Lung (tissue), 12 donors: ENCODE measurements around the gene ADAMTS12. TPM values are rescaled to one million over a fixed set of nuclear protein-coding genes. Genes with fewer than 3 reads are reported as not detected.

Experiments
- ATAC-seq: fragments of 200-7000 bp; cut with Tn5 transposase; one replicate; pipeline ENCODE4 v1.9.1; 2020; ENCODE audit warnings: moderate number of reproducible peaks; ENCODE audit not compliant: insufficient read depth, low FRiP score
- DNase-seq, 3 donors: peaks; one replicate each; pipeline ENCODE4 v3.0.0-alpha.2; 2013 to 2017
- H3K27ac ChIP-seq, 2 donors: one replicate each; pipeline ENCODE4 v1.5.1; 2013; ENCODE audit warnings: mild to moderate bottlenecking in 2 of 2, moderate library complexity in 2 of 2, control low read depth in 1 of 2, inconsistent platforms in 1 of 2, low read depth in 1 of 2, low read length in 1 of 2
- H3K27me3 ChIP-seq, 3 donors: one replicate each; pipeline ENCODE4 v1.5.1; 2013; ENCODE audit warnings: low read length in 2 of 3; ENCODE audit not compliant: control insufficient read depth in 3 of 3, insufficient read depth in 3 of 3
- H3K36me3 ChIP-seq, 4 donors: one replicate each; pipeline ENCODE4 v1.5.1; 2013; ENCODE audit warnings: low read length in 4 of 4, mild to moderate bottlenecking in 1 of 4, moderate library complexity in 1 of 4; ENCODE audit not compliant: control insufficient read depth in 4 of 4, insufficient read depth in 4 of 4
- H3K4me1 ChIP-seq, 5 donors: one replicate each; pipeline ENCODE4 v1.5.1; 2013; ENCODE audit warnings: low read length in 5 of 5, mild to moderate bottlenecking in 2 of 5, moderate library complexity in 1 of 5; ENCODE audit not compliant: control insufficient read depth in 5 of 5, insufficient read depth in 5 of 5
- H3K4me3 ChIP-seq: one replicate; pipeline ENCODE4 v1.5.1; 2013; ENCODE audit warnings: mild to moderate bottlenecking, control low read depth, moderate library complexity
- H3K9ac ChIP-seq, 2 donors: one replicate each; pipeline ENCODE4 v1.5.1; 2013; ENCODE audit warnings: low read length in 2 of 2, control low read depth in 1 of 2; ENCODE audit not compliant: insufficient read depth in 1 of 2
- H3K9me3 ChIP-seq, 4 donors: one replicate each; pipeline ENCODE4 v1.5.1; 2013; ENCODE audit warnings: low read length in 3 of 4, mild to moderate bottlenecking in 1 of 4, moderate library complexity in 1 of 4; ENCODE audit not compliant: control insufficient read depth in 4 of 4, insufficient read depth in 3 of 4
- CTCF ChIP-seq: IDR thresholded peaks from 2 replicates; pipeline ENCODE4 v1.5.1; 2012; ENCODE audit warnings: mild to moderate bottlenecking; ENCODE audit errors: control extremely low read depth, extremely low read depth
- WGBS, 2 donors: extraction: QIAGEN DNeasy Blood & Tissue Kit; methylation state at CpG; one replicate each; pipeline ENCODE4 v1.1.7; 2013; 5-methylcytosine and 5-hydroxymethylcytosine counted together
- polyA plus RNA-seq, 2 donors: library from polyadenylated mRNA; stranded (reverse); fragments of 200-250 nt; gene quantifications; one replicate each; pipeline ENCODE4 v1.2.1, GENCODE V29; 2013
- total RNA-seq, 2 donors: library from RNA; depleted of rRNA in 1 of 2; stranded (reverse); fragments of >200 nt in 1 of 2; gene quantifications; one replicate each; pipeline ENCODE4 v1.2.1, GENCODE V29; 2014 to 2021
- donor health status: control.
- donor health status: control.
- donor health status: Bipolar disorder and iron deficiency.
- donor health status: healthy.
- donor health status: DM: yes; HTN: yes; CAD: no.

The ADAMTS12 gene
- total and polyA plus RNA-seq, 4 donors = 1.3 to 55.1 (median 4.3) TPM

GRCh38 chr5:33887268-33887667 is 4.5 kb downstream of the ADAMTS12 start:
- no peaks in the 10 kb centered on the region for H3K27me3 ChIP-seq
- DNase-seq = no peak
- TF ChIP-seq CTCF = no peak
- WGBS, 2 donors = 58 to 96% methylated on average over 3 of the region's 3 CpGs
- H3K36me3 ChIP-seq = no peaks in the 10 kb centered on the region
- H3K4me3 ChIP-seq = no peak overlapping the region
- no peak overlapping the region for H3K9ac ChIP-seq
- H3K4me1 ChIP-seq = peaks cover 0 to 47% (median 5%) of the 10 kb centered on the region in 5 donors
- no peak for ATAC-seq
- H3K9me3 ChIP-seq = no peaks in the 10 kb centered on the region
- no peak overlapping the region for H3K27ac ChIP-seq

- peak in 2 of 3 donors; percentile 45 to 54 for DNase-seq
- H3K27ac ChIP-seq = peak overlapping the region in 1 of 2 donors; percentile 46
- no peak overlapping the region for H3K4me3 ChIP-seq
- no peaks in the 10 kb centered on the region for H3K27me3 ChIP-seq
- peaks cover 0 to 47% (median 4%) of the 10 kb centered on the region in 5 donors for H3K4me1 ChIP-seq
- WGBS, 2 donors = 54 to 67% methylated on average over 4 of the region's 4 CpGs
- H3K9ac ChIP-seq = no peak overlapping the region
- no peaks in the 10 kb centered on the region for H3K36me3 ChIP-seq
- no peaks in the 10 kb centered on the region for H3K9me3 ChIP-seq
- no peak for TF ChIP-seq CTCF
- no peak for ATAC-seq
Observed at GRCh38 chr5:33886283-33886682, 5.5 kb downstream of the ADAMTS12 start.

GRCh38 chr5:33885679-33886078 is 6.1 kb downstream of the ADAMTS12 start:
- H3K4me3 ChIP-seq = no peak overlapping the region
- peaks cover 0 to 47% (median 2%) of the 10 kb centered on the region in 5 donors for H3K4me1 ChIP-seq
- no peak for TF ChIP-seq CTCF
- no peak for ATAC-seq
- H3K9ac ChIP-seq = no peak overlapping the region
- H3K27ac ChIP-seq = peak overlapping the region in 1 of 2 donors; percentile 5
- H3K27me3 ChIP-seq = no peaks in the 10 kb centered on the region
- WGBS, 2 donors = 75 to 87% methylated on average over 3 of the region's 3 CpGs
- no peak for DNase-seq
- H3K36me3 ChIP-seq = peaks cover 0 to 2% (median 0%) of the 10 kb centered on the region in 4 donors
- peaks cover 0 to 2% (median 0%) of the 10 kb centered on the region in 4 donors for H3K9me3 ChIP-seq

- Histone ChIP-seq H3K4me1 (peaks cover 0 to 38% (median 0%) of the 10 kb centered on the region in 5 donors), H3K27me3 (no peaks in the 10 kb centered on the region), H3K9ac (no peak overlapping the region), H3K4me3 (no peak overlapping the region), H3K36me3 (peaks cover 0 to 15% (median 4%) of the 10 kb centered on the region in 4 donors), H3K9me3 (peaks cover 0 to 2% (median 0%) of the 10 kb centered on the region in 4 donors), H3K27ac (no peak overlapping the region)
- no peak for ATAC-seq
- no peak for TF ChIP-seq CTCF
- WGBS, 2 donors = 89 to 92% methylated on average over 3 of the region's 3 CpGs
- no peak for DNase-seq
Observed at GRCh38 chr5:33883482-33883881, 8.3 kb downstream of the ADAMTS12 start.
